Activated CD8-positive, alpha-beta memory T cell treated with anti-CD3 and anti-CD28 coated beads, Interleukin-2, amount 10 ng/mL, durations not matched to agents 7 days and 5 days (primary cell): ENCODE results near the gene SLC35B1. TPM values are rescaled to one million over a fixed set of nuclear protein-coding genes. Genes with fewer than 3 reads are reported as not detected.
A peak's percentile ranks its signal among the peaks of the same experiment; 100 is the strongest.
"Not testable (repeated sequence)": the region's sequence is repeated elsewhere in the genome, so short reads cannot be mapped to it uniquely, and the experiment has no call there.

Source experiments
- ATAC-seq: fragments of 150-1000 bp; cut with Tn5 transposase; one replicate; pipeline ENCODE4 v1.10.0; 2021; ENCODE audit warnings: moderate library complexity
- CTCF ChIA-PET: fragments of 350-600 bp; sonication (Branson Sonifier 250); formaldehyde crosslinking; loops from one replicate; lab custom pipeline; 2021; ENCODE audit warnings: antibody characterized with exemption; lab: Charles Lee
- DNase-seq: peaks from one replicate; pipeline ENCODE4 v3.0.0-alpha.2; 2020
- H3K27ac Mint-ChIP-seq: one replicate; pipeline ENCODE4 v1.8.0; 2021; ENCODE audit warnings: mild to moderate bottlenecking, mixed read lengths
- H3K27me3 Mint-ChIP-seq: one replicate; pipeline ENCODE4 v1.8.0; 2021; ENCODE audit warnings: mixed read lengths
- H3K36me3 Mint-ChIP-seq: one replicate; pipeline ENCODE4 v1.8.0; 2021; ENCODE audit warnings: mild to moderate bottlenecking, mixed read lengths
- H3K4me1 Mint-ChIP-seq: one replicate; pipeline ENCODE4 v1.8.0; 2021; ENCODE audit warnings: mixed read lengths
- H3K4me3 Mint-ChIP-seq: one replicate; pipeline ENCODE4 v1.8.0; 2021; ENCODE audit warnings: mild to moderate bottlenecking, moderate library complexity, mixed read lengths
- H3K9me3 Mint-ChIP-seq: one replicate; pipeline ENCODE4 v1.8.0; 2022; ENCODE audit warnings: low read depth, mixed read lengths
- total RNA-seq, 2 experiments: library from RNA; stranded (reverse); gene quantifications; one replicate each; pipeline ENCODE4 v1.2.3, GENCODE V29; 2021

The SLC35B1 gene
- total RNA-seq, 2 experiments from 2014 or later: 47.3 to 78.1 TPM

GRCh38 chr17:49691086-49691676, 16.6 kb downstream of the SLC35B1 start:
- peaks cover 4% of the 10 kb centered on the region for H3K36me3 Mint-ChIP-seq
- H3K4me1 Mint-ChIP-seq: peaks cover 38% of the 10 kb centered on the region
- H3K4me3 Mint-ChIP-seq: no peak overlapping the region
- H3K27me3 Mint-ChIP-seq: no peaks in the 10 kb centered on the region
- CTCF ChIA-PET: interaction anchor here (1.0 to 33.6 kb wide), 4 partner anchors 121 to 161 kb away, joined by 3 to 734 read pairs (median 5); partner anchors contain the start of gene NXPH3
- no peak for DNase-seq
- H3K27ac Mint-ChIP-seq: no peak overlapping the region
- no peak for ATAC-seq
- no peaks in the 10 kb centered on the region for H3K9me3 Mint-ChIP-seq

DNA sequence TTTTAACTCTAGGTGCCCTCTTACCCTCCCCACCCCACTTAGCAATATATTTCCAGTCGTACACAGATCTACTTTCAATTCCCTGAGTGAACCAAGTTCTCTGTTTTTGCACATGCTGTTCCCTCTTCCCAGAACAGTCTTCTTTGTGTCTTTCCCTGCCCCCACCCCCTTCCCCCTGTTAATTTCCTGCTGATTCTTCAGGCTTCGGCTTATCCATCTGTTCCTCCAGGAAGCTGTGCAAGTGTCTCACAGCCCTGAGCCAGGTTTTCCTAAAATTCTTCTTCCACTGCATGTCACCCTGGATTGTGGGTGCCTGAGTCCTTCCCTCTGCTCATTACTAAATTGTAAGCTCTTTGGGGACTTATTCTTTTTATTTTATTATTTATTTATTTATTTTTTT, 17.5 kb downstream of the SLC35B1 start:
- Mint-ChIP-seq H3K36me3 (peaks cover 4% of the 10 kb centered on the region), H3K27me3 (no peaks in the 10 kb centered on the region), H3K27ac (no peak overlapping the region), H3K9me3 (no peaks in the 10 kb centered on the region), H3K4me3 (no peak overlapping the region), H3K4me1 (peaks cover 29% of the 10 kb centered on the region)
- DNase-seq (no peak), ATAC-seq (no peak)
- CTCF ChIA-PET: interaction anchor here (1.0 to 33.6 kb wide), 3 partner anchors 120 to 162 kb away, joined by 3 to 734 read pairs (median 7); partner anchors contain the start of gene NXPH3

- Mint-ChIP-seq H3K4me3 (no peak overlapping the region), H3K27ac (peak overlapping the region; percentile 39), H3K36me3 (peaks cover 4% of the 10 kb centered on the region), H3K4me1 (peaks cover 22% of the 10 kb centered on the region), H3K27me3 (no peaks in the 10 kb centered on the region), H3K9me3 (no peaks in the 10 kb centered on the region)
- ATAC-seq (no peak), DNase-seq (no peak)
- CTCF ChIA-PET: interaction anchor here (1.7 to 33.6 kb wide), 2 partner anchors 118 to 132 kb away, joined by 3 to 734 read pairs; partner anchors contain the start of gene NXPH3
Observed at GRCh38 chr17:49688848-49689247, 18.9 kb downstream of the SLC35B1 start.

- ATAC-seq: peak; percentile 73
- peaks cover 22% of the 10 kb centered on the region for H3K4me1 Mint-ChIP-seq
- H3K27ac Mint-ChIP-seq: peak overlapping the region; percentile 89
- DNase-seq: no peak
- H3K36me3 Mint-ChIP-seq: peaks cover 4% of the 10 kb centered on the region
- no peaks in the 10 kb centered on the region for H3K27me3 Mint-ChIP-seq
- CTCF ChIA-PET: interaction anchor here (0.8 to 33.6 kb wide), 6 partner anchors 9 to 131 kb away, joined by 3 to 734 read pairs (median 6); partner anchors contain the start of gene NXPH3
- no peaks in the 10 kb centered on the region for H3K9me3 Mint-ChIP-seq
- peak overlapping the region; percentile 19 for H3K4me3 Mint-ChIP-seq
Observed at GRCh38 chr17:49687878-49688491, 19.8 kb downstream of the SLC35B1 start.

GRCh38 chr17:49681106-49681979, 26.4 kb downstream of the SLC35B1 start:
- Mint-ChIP-seq H3K4me1 (peaks cover 13% of the 10 kb centered on the region), H3K4me3 (no peak overlapping the region), H3K9me3 (no peaks in the 10 kb centered on the region), H3K27ac (no peak overlapping the region), H3K36me3 (peaks cover 4% of the 10 kb centered on the region), H3K27me3 (peaks cover 5% of the 10 kb centered on the region)
- ATAC-seq (no peak), DNase-seq (no peak)
- CTCF ChIA-PET: interaction anchor here (0.8 to 1.5 kb wide), 7 partner anchors 11 to 106 kb away, joined by 3 to 7 read pairs (median 3); partner anchors contain the start of genes NXPH3 and SLC35B1

- H3K27ac Mint-ChIP-seq: no peak overlapping the region
- DNase-seq: no peak
- CTCF ChIA-PET: interaction anchor here (0.9 to 2.2 kb wide), 3 partner anchors 9 to 110 kb away, joined by 3 to 16 read pairs (median 6); no protein-coding TSS in a partner anchor
Observed at GRCh38 chr17:49680314-49680713, 27.4 kb downstream of the SLC35B1 start.

GRCh38 chr17:49677933-49678847, 29.6 kb downstream of the SLC35B1 start, which contains the start of gene SPOP:
SPOP (minus strand) TSS chr17:49678097; CDS start chr17:49622810, 55,287 bp downstream.
- CTCF ChIA-PET: interaction anchor here (0.8 to 2.2 kb wide), 7 partner anchors 17 to 108 kb away, joined by 3 to 16 read pairs (median 5); partner anchors contain the start of genes NXPH3 and SLC35B1
- H3K4me1 Mint-ChIP-seq: peaks cover 37% of the 10 kb centered on the region
- H3K4me3 Mint-ChIP-seq: peak within 1 kb of the TSS; percentile 88
- peaks cover 20% of the 10 kb centered on the region for H3K36me3 Mint-ChIP-seq
- peak; percentile 100 for DNase-seq
- H3K27ac Mint-ChIP-seq: peak within 1 kb of the TSS; percentile 96
- H3K9me3 Mint-ChIP-seq: no peaks in the 10 kb centered on the region
- ATAC-seq: peak; percentile 89
- H3K27me3 Mint-ChIP-seq: peaks cover 5% of the 10 kb centered on the region

More at GRCh38 chr17:49680314-49680713, 27.4 kb downstream of the SLC35B1 start:
- ATAC-seq: no peak
- H3K36me3 Mint-ChIP-seq: peaks cover 8% of the 10 kb centered on the region
- H3K4me3 Mint-ChIP-seq: no peak overlapping the region
- H3K9me3 Mint-ChIP-seq: no peaks in the 10 kb centered on the region
- H3K27me3 Mint-ChIP-seq: peaks cover 5% of the 10 kb centered on the region
- H3K4me1 Mint-ChIP-seq: peaks cover 23% of the 10 kb centered on the region

GRCh38 chr17:49677134-49677932, 30.4 kb downstream of the SLC35B1 start:
- ATAC-seq: peak; percentile 74
- Mint-ChIP-seq H3K9me3 (no peaks in the 10 kb centered on the region), H3K4me1 (peaks cover 37% of the 10 kb centered on the region), H3K36me3 (peaks cover 23% of the 10 kb centered on the region), H3K4me3 (peak overlapping the region; percentile 88), H3K27me3 (peaks cover 5% of the 10 kb centered on the region), H3K27ac (peak overlapping the region; percentile 96)
- DNase-seq: peak; percentile 97
- CTCF ChIA-PET: interaction anchor here (0.7 to 1.0 kb wide), 5 partner anchors 9 to 85 kb away, joined by 3 to 10 read pairs (median 3); partner anchors contain the start of gene SLC35B1

- peak; percentile 32 for ATAC-seq
- H3K9me3 Mint-ChIP-seq: no peaks in the 10 kb centered on the region
- peaks cover 5% of the 10 kb centered on the region for H3K27me3 Mint-ChIP-seq
- H3K27ac Mint-ChIP-seq: peak overlapping the region; percentile 96
- peaks cover 23% of the 10 kb centered on the region for H3K36me3 Mint-ChIP-seq
- CTCF ChIA-PET: interaction anchor here (1.0 to 2.1 kb wide), 3 partner anchors 13 to 100 kb away, joined by 3 to 6 read pairs (median 4); no protein-coding TSS in a partner anchor
- H3K4me1 Mint-ChIP-seq: peaks cover 39% of the 10 kb centered on the region
- no peak for DNase-seq
- peak overlapping the region; percentile 88 for H3K4me3 Mint-ChIP-seq
Observed at GRCh38 chr17:49676276-49676868, 31.4 kb downstream of the SLC35B1 start.

DNA sequence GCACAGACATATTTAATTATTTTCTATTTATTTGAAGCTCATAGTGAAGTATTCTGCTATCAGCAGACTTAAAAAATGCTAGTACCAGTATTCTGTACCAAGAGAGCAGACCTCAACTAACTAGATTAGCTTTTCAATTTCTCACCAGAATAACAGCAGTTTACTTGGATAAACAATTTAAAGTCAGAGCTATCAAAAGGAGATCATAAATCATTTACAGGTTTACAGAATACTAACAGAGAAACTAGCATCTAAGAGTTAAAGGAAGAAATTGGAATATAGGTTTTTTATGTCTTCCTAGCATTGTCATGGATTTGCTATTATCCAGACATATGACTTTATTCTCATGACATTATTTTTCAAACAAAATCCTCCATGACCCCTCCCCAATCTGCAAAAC, 33.3 kb downstream of the SLC35B1 start:
- Mint-ChIP-seq H3K36me3 (peaks cover 23% of the 10 kb centered on the region), H3K27ac (peak overlapping the region; percentile 45), H3K4me1 (peaks cover 50% of the 10 kb centered on the region), H3K27me3 (peaks cover 2% of the 10 kb centered on the region), H3K4me3 (no peak overlapping the region), H3K9me3 (no peaks in the 10 kb centered on the region)
- DNase-seq (no peak), ATAC-seq (no peak)
- CTCF ChIA-PET: interaction anchor here (0.8 to 1.6 kb wide), 6 partner anchors 10 to 117 kb away, joined by 3 to 12 read pairs (median 4); no protein-coding TSS in a partner anchor

- H3K4me3 Mint-ChIP-seq, H3K9me3 Mint-ChIP-seq, H3K27me3 Mint-ChIP-seq, ATAC-seq, H3K27ac Mint-ChIP-seq, DNase-seq: not testable (repeated sequence)
- peaks cover 50% of the 10 kb centered on the region for H3K4me1 Mint-ChIP-seq
- H3K36me3 Mint-ChIP-seq: peaks cover 23% of the 10 kb centered on the region
- CTCF ChIA-PET: interaction anchor here (0.9 to 1.6 kb wide), 2 partner anchors 11 to 23 kb away, joined by 3 to 5 read pairs; no protein-coding TSS in a partner anchor
Observed at GRCh38 chr17:49673679-49674078, 34.1 kb downstream of the SLC35B1 start.
